DOHH2 (cell line): ENCODE data around the gene PLA2G4F.

Experiments
- H3F3A ChIP-seq: fragments of 200-600 bp; sonication (generic), shearing (Covaris generic); 2 replicates; pipeline ENCODE4 v1.6.0; 2016; ENCODE audit warnings: antibody characterized with exemption, mild to moderate bottlenecking; ENCODE audit not compliant: control insufficient read depth, insufficient read depth
- H3K27ac ChIP-seq: fragments of 200-600 bp; sonication (generic); 2 replicates; pipeline ENCODE4 v1.5.1; 2014; ENCODE audit warnings: low read depth, mild to moderate bottlenecking, low read length, moderate library complexity
- H3K27me3 ChIP-seq: fragments of 200-600 bp; sonication (generic); 2 replicates; pipeline ENCODE4 v1.6.1; 2014; ENCODE audit warnings: mild to moderate bottlenecking, low read length, mixed read lengths; ENCODE audit not compliant: control insufficient read depth
- H3K36me3 ChIP-seq: fragments of 200-600 bp; sonication (generic); 2 replicates; pipeline ENCODE4 v1.6.1; 2014; ENCODE audit warnings: mild to moderate bottlenecking, low read length, moderate library complexity, mixed read lengths; ENCODE audit not compliant: control insufficient read depth
- H3K4me1 ChIP-seq: fragments of 200-600 bp; sonication (generic); 2 replicates; pipeline ENCODE4 v1.6.1; 2014; ENCODE audit warnings: mild to moderate bottlenecking, low read length, mixed read lengths; ENCODE audit not compliant: control insufficient read depth
- H3K4me2 ChIP-seq: fragments of 200-600 bp; sonication (generic); 2 replicates; pipeline ENCODE4 v1.6.0; 2014; ENCODE audit warnings: mild to moderate bottlenecking, low read length, moderate library complexity
- H3K4me3 ChIP-seq: fragments of 200-600 bp; sonication (generic); 2 replicates; pipeline ENCODE4 v1.5.1; 2014; ENCODE audit warnings: mild to moderate bottlenecking, low read length, mixed read lengths
- H3K79me2 ChIP-seq: fragments of 200-600 bp; sonication (generic); 2 replicates; pipeline ENCODE4 v1.6.1; 2014; ENCODE audit warnings: mild to moderate bottlenecking, low read length, mixed read lengths; ENCODE audit not compliant: control insufficient read depth
- H3K9me2 ChIP-seq: fragments of 200-600 bp; sonication (generic); replicated peaks from 2 replicates; pipeline ENCODE4 v1.6.1; 2014; ENCODE audit warnings: mild to moderate bottlenecking, low read length, mixed read lengths; ENCODE audit not compliant: control insufficient read depth
- H3K9me3 ChIP-seq: fragments of 200-600 bp; sonication (generic); 2 replicates; pipeline ENCODE4 v1.6.1; 2014; ENCODE audit warnings: antibody characterized with exemption, low read length, mixed read lengths; ENCODE audit not compliant: control insufficient read depth, insufficient read depth
- H4K20me1 ChIP-seq: fragments of 200-600 bp; sonication (generic); 2 replicates; pipeline ENCODE4 v1.6.0; 2014; ENCODE audit warnings: low read depth, mild to moderate bottlenecking, antibody characterized with exemption, low read length, moderate library complexity; ENCODE audit not compliant: control insufficient read depth, insufficient read depth
- CTCF ChIP-seq: fragments of 200-600 bp; sonication (generic); IDR thresholded peaks from one replicate; pipeline ENCODE4 v1.5.1; 2014; ENCODE audit warnings: antibody characterized with exemption, mild to moderate bottlenecking, low read depth, low read length; ENCODE audit not compliant: poor library complexity, severe bottlenecking
- EZH2phosphoT487 ChIP-seq: fragments of 200-600 bp; sonication (generic); IDR thresholded peaks from 2 replicates; pipeline ENCODE4 v1.6.1; 2017; ENCODE audit warnings: borderline replicate concordance, mild to moderate bottlenecking, antibody characterized with exemption, low read length, moderate library complexity, mixed read lengths

The PLA2G4F gene

GRCh38 chr15:42104095-42104891 lies 52.1 kb downstream of the PLA2G4F start:
- Histone ChIP-seq H3K27me3 (0 out of 2 replicates have a peak, but pooled peaks cover 2% of the 10 kb centered on the region), H3K79me2 (no peaks in the 10 kb centered on the region), H4K20me1 (no peaks in the 10 kb centered on the region), H3K4me1 (peaks cover 27% of the 10 kb centered on the region), H3K4me3 (no peak overlapping the region), H3F3A (no peaks in the 10 kb centered on the region), H3K4me2 (no peak overlapping the region), H3K9me3 (no peaks in the 10 kb centered on the region), H3K9me2 (no peaks in the 10 kb centered on the region), H3K36me3 (no peaks in the 10 kb centered on the region), H3K27ac (no peak overlapping the region)
- TF ChIP-seq EZH2phosphoT487 (no peak), CTCF (no peak)

- no peaks in the 10 kb centered on the region for H3K36me3 ChIP-seq
- peaks cover 11% of the 10 kb centered on the region for H3K4me1 ChIP-seq
- TF ChIP-seq CTCF (no peak), EZH2phosphoT487 (no peak)
- no peaks in the 10 kb centered on the region for H3K9me2 ChIP-seq
- H3K4me3 ChIP-seq: no peak overlapping the region
- no peaks in the 10 kb centered on the region for H4K20me1 ChIP-seq
- no peak overlapping the region for H3K4me2 ChIP-seq
- H3K27me3 ChIP-seq: peaks cover 2% of the 10 kb centered on the region
- no peaks in the 10 kb centered on the region for H3K79me2 ChIP-seq
- H3F3A ChIP-seq: no peaks in the 10 kb centered on the region
- H3K27ac ChIP-seq: no peak overlapping the region
- H3K9me3 ChIP-seq: no peaks in the 10 kb centered on the region
Observed at GRCh38 chr15:42102646-42103235, 53.7 kb downstream of the PLA2G4F start.

DNA sequence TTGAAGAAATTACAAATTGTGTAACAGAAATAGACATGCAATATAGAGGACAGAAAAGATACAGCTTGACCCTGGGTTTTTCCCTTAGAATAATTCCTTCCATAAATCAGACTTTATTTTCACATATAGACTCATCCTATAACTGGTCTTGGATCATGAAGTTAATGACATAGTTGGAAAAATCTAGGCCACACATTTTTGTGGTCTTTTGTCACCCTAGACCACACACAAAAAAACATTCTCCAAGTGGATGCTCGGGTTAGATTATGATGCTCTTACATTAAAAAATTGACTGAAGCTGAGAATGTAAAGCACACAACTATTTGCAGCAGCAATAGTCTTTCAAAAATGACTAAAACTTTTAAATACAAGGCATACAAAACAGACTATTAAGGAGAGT lies 54.6 kb downstream of the PLA2G4F start:
- H3K36me3 ChIP-seq: no peaks in the 10 kb centered on the region
- no peaks in the 10 kb centered on the region for H3K79me2 ChIP-seq
- H3K27me3 ChIP-seq: peaks cover 7% of the 10 kb centered on the region
- TF ChIP-seq EZH2phosphoT487 (no peak), CTCF (no peak)
- no peak overlapping the region for H3K4me3 ChIP-seq
- peaks cover 5% of the 10 kb centered on the region for H3K4me1 ChIP-seq
- H3K9me3 ChIP-seq: no peaks in the 10 kb centered on the region
- no peak overlapping the region for H3K4me2 ChIP-seq
- no peaks in the 10 kb centered on the region for H3K9me2 ChIP-seq
- no peaks in the 10 kb centered on the region for H3F3A ChIP-seq
- no peak overlapping the region for H3K27ac ChIP-seq
- no peaks in the 10 kb centered on the region for H4K20me1 ChIP-seq
